Esophagus squamous epithelium (tissue), 4 donors: Measurements from ENCODE around the gene OGFR.

Source experiments
- CTCF ChIP-seq, 6 experiments: fragments of 450-650 bp in 4 of 6; fragments of 200-600 bp in 2 of 6; sonication (generic) in 2 of 6; IDR thresholded peaks; one replicate each; pipeline ENCODE4 v1.5.1; 2016 to 2019; ENCODE audit warnings: antibody characterized with exemption in 6 of 6, mild to moderate bottlenecking in 4 of 6, moderate library complexity in 4 of 6
- POLR2A ChIP-seq, 4 donors: fragments of 450-650 bp; IDR thresholded peaks; one replicate each; pipeline ENCODE4 v1.6.1; 2017; ENCODE audit warnings: antibody characterized with exemption in 4 of 4, mild to moderate bottlenecking in 4 of 4, moderate library complexity in 3 of 4

DNA sequence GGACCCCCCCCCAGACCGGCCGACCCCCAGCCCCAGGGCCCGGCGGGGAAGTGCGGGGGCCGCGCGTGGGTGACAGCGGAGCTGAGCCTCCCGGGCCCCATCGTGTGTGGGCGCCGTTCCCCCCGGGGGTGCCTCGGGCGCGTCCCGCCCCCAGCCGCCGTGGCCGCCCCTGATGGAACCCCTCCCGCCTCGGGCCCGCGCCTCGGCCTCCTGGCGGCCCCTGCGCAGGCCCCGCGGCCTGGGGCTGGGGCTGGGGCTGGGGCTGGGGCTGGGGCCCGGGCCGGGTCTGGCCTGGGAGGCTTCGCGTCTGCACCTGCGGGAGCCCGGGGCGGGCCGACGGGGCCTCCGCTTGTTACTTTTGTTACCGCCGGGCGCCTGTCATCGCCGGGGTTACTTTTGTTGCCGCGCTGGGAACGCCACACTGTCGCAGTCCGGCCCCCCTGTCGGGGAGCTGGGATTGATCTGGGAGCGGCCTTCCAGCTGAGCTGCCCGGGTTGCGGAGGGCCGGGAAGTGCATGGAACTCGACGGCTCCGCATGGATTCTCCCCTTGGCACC lies 598 bp downstream of the OGFR start:
- peak in 1 of 6 experiments; percentile 9 for TF ChIP-seq CTCF (IDR thresholded peaks at IDR 0.05)
- no peak for TF ChIP-seq POLR2A (IDR thresholded peaks at IDR 0.05)
